Kidney epithelial cell (primary cell): ENCODE results near the gene KSR2. TPM values are rescaled to one million over a fixed set of nuclear protein-coding genes. Genes with fewer than 3 reads are reported as not detected.

Source experiments
- DNase-seq: peaks from one replicate; pipeline ENCODE4 v3.0.0-alpha.2; 2010; ENCODE audit warnings: low read depth
- H3K27me3 ChIP-seq: 2 replicates; pipeline ENCODE4 v1.6.0; 2011; ENCODE audit warnings: low read length; ENCODE audit not compliant: control insufficient read depth, insufficient read depth
- H3K36me3 ChIP-seq: 2 replicates; pipeline ENCODE4 v1.5.1; 2011; ENCODE audit warnings: low read length; ENCODE audit not compliant: control insufficient read depth, insufficient read depth
- H3K4me3 ChIP-seq: 2 replicates; pipeline ENCODE4 v1.5.1; 2011; ENCODE audit warnings: low read depth, mild to moderate bottlenecking, control low read depth, low read length
- CTCF ChIP-seq: IDR thresholded peaks from 2 replicates; pipeline ENCODE4 v1.5.1; 2011; ENCODE audit warnings: mild to moderate bottlenecking, moderate library complexity, low read length, control low read depth, inconsistent platforms; ENCODE audit not compliant: insufficient read depth, poor library complexity, severe bottlenecking
- total RNA-seq: library from RNA; depleted of rRNA; stranded (reverse); fragments of >200 nt; gene quantifications from 2 replicates; pipeline ENCODE4 v1.2.3, GENCODE V29; 2015

Gene KSR2
- total RNA-seq, 1 donor from 2014 or later: 0.29 TPM

GRCh38 chr12:117926391-117926899, 42.3 kb downstream of the KSR2 start:
- Histone ChIP-seq H3K4me3 (no peak overlapping the region), H3K36me3 (no peaks in the 10 kb centered on the region), H3K27me3 (no peaks in the 10 kb centered on the region)
- no peak for DNase-seq
- no peak for TF ChIP-seq CTCF

- Histone ChIP-seq H3K4me3 (no peak overlapping the region), H3K36me3 (no peaks in the 10 kb centered on the region), H3K27me3 (no peaks in the 10 kb centered on the region)
- no peak for DNase-seq
- no peak for TF ChIP-seq CTCF
Measured at GRCh38 chr12:117921929-117922777, 46.6 kb downstream of the KSR2 start.

GRCh38 chr12:117919479-117919878, 49.3 kb downstream of the KSR2 start:
- H3K4me3 ChIP-seq: no peak overlapping the region
- no peak for DNase-seq
- no peaks in the 10 kb centered on the region for H3K36me3 ChIP-seq
- no peaks in the 10 kb centered on the region for H3K27me3 ChIP-seq
- no peak for TF ChIP-seq CTCF

- DNase-seq: no peak
- H3K4me3 ChIP-seq: no peak overlapping the region
Measured at GRCh38 chr12:117914686-117915085, 54.1 kb downstream of the KSR2 start.

GRCh38 chr12:117912756-117913155, 56.0 kb downstream of the KSR2 start:
- no peak for DNase-seq
- no peaks in the 10 kb centered on the region for H3K27me3 ChIP-seq
- no peak overlapping the region for H3K4me3 ChIP-seq
- H3K36me3 ChIP-seq: no peaks in the 10 kb centered on the region
- no peak for TF ChIP-seq CTCF

More at GRCh38 chr12:117914686-117915085, 54.1 kb downstream of the KSR2 start:
- no peaks in the 10 kb centered on the region for H3K27me3 ChIP-seq
- H3K36me3 ChIP-seq: no peaks in the 10 kb centered on the region
- TF ChIP-seq CTCF: no peak
